Upper lobe of right lung (tissue), 1 donor: ENCODE data around the gene ZNF407. TPM values are rescaled to one million over a fixed set of nuclear protein-coding genes. Genes with fewer than 3 reads are reported as not detected.
"Not testable (repeated sequence)": the region's sequence is repeated elsewhere in the genome, so short reads cannot be mapped to it uniquely, and the experiment has no call there.

ENCODE experiments used
- ATAC-seq: fragments of 200-7000 bp; cut with Tn5 transposase; one replicate; pipeline ENCODE4 v1.9.1; 2020; ENCODE audit warnings: mild to moderate bottlenecking, moderate library complexity
- DNase-seq: peaks from one replicate; pipeline ENCODE4 v3.0.0-alpha.2; 2020
- H3K27ac ChIP-seq: fragments of 200-600 bp; one replicate; pipeline ENCODE4 v1.8.0; 2022
- H3K27me3 ChIP-seq: fragments of 200-600 bp; one replicate; pipeline ENCODE4 v1.8.0; 2022; ENCODE audit warnings: mild to moderate bottlenecking
- H3K36me3 ChIP-seq: fragments of 200-600 bp; one replicate; pipeline ENCODE4 v1.8.0; 2022
- H3K4me1 ChIP-seq: fragments of 200-600 bp; one replicate; pipeline ENCODE4 v1.8.0; 2022
- H3K4me3 ChIP-seq: fragments of 200-600 bp; one replicate; pipeline ENCODE4 v1.8.0; 2022; ENCODE audit warnings: mild to moderate bottlenecking
- H3K9me3 ChIP-seq: fragments of 200-600 bp; one replicate; pipeline ENCODE4 v1.8.0; 2022
- intact Hi-C: fragments of 100-400 bp; cut with DNase I; formaldehyde crosslinking; loops from one replicate; pipeline ENCODE4 v1.11.0; 2022
- total RNA-seq: library from RNA; stranded (reverse); fragmentation: NEBNext Ultra II Directional; extraction: Animal tissue kit (Norgen Biotek cat#: 25700); gene quantifications from one replicate; pipeline ENCODE4 v1.2.1, GENCODE V29; 2021
- TF ChIP-seq, protein P1 (sequence below): fragments of 200-600 bp; IDR thresholded peaks from one replicate; pipeline ENCODE4 v1.8.0; 2022; ENCODE audit warnings: antibody characterized with exemption
- donor health status: DM: no; HTN: yes; CAD: no; lungs with severe emphysema.

The ZNF407 gene
- total RNA-seq, 1 donor from 2014 or later, result 18.4 TPM

DNA sequence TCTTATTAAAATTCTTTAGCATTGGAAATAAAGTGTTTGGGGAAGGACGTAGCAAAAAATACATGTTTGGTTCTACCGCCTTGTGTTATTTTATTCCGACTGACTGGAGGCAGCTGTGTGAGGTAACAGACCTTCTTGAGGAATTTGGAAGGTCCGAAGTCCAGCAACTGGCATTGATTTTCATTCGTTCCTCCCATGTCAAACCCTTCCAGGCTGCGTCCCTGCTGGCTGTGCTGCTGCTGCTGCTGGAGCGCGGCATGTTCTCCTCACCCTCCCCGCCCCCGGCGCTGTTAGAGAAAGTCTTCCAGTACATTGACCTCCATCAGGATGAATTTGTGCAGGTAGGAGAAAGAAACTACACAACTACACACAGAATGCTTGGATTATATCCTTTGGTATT is 41.5 kb upstream of the ZNF407 start:
- Histone ChIP-seq H3K9me3 (no peaks in the 10 kb centered on the region), H3K4me1 (no peaks in the 10 kb centered on the region), H3K36me3 (no peaks in the 10 kb centered on the region), H3K4me3 (no peak overlapping the region), H3K27ac (no peak overlapping the region), H3K27me3 (no peaks in the 10 kb centered on the region)
- DNase-seq, result no peak
- no peak for ATAC-seq
- TF ChIP-seq, protein P1, sequence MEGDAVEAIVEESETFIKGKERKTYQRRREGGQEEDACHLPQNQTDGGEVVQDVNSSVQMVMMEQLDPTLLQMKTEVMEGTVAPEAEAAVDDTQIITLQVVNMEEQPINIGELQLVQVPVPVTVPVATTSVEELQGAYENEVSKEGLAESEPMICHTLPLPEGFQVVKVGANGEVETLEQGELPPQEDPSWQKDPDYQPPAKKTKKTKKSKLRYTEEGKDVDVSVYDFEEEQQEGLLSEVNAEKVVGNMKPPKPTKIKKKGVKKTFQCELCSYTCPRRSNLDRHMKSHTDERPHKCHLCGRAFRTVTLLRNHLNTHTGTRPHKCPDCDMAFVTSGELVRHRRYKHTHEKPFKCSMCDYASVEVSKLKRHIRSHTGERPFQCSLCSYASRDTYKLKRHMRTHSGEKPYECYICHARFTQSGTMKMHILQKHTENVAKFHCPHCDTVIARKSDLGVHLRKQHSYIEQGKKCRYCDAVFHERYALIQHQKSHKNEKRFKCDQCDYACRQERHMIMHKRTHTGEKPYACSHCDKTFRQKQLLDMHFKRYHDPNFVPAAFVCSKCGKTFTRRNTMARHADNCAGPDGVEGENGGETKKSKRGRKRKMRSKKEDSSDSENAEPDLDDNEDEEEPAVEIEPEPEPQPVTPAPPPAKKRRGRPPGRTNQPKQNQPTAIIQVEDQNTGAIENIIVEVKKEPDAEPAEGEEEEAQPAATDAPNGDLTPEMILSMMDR, result no peak
- intact Hi-C loops, result loop anchor here (10.0 kb wide), 1 partner anchor 201 kb away; no protein-coding TSS in a partner anchor

DNA sequence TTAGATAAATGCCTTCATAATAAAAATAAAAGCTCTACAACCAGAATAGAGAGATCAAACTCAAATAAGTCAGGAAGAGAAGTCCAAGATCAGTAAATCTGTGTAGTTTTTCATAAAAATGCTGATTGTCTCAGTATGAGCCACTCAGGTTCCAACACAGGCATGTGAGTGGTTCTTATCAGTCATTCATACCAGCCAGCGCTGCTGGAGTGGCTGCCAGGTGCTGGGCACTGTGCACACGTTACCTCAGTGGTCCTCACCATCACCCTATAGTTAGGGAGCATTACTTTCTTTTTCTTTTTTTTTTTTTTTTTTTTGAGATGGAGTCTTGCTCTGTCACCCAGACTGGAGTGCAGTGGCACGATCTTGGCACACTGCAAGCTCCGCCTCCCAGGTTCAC is 39.6 kb upstream of the ZNF407 start:
- Histone ChIP-seq H3K36me3 (no peaks in the 10 kb centered on the region), H3K4me1 (no peaks in the 10 kb centered on the region), H3K9me3 (no peaks in the 10 kb centered on the region), H3K27me3 (no peaks in the 10 kb centered on the region), H3K4me3 (no peak overlapping the region), H3K27ac (no peak overlapping the region)
- intact Hi-C loops, result loop anchor here (10.0 kb wide), 1 partner anchor 203 kb away; no protein-coding TSS in a partner anchor
- ATAC-seq (peak; percentile 55), DNase-seq (no peak)
- TF ChIP-seq, protein P1, result no peak

DNA sequence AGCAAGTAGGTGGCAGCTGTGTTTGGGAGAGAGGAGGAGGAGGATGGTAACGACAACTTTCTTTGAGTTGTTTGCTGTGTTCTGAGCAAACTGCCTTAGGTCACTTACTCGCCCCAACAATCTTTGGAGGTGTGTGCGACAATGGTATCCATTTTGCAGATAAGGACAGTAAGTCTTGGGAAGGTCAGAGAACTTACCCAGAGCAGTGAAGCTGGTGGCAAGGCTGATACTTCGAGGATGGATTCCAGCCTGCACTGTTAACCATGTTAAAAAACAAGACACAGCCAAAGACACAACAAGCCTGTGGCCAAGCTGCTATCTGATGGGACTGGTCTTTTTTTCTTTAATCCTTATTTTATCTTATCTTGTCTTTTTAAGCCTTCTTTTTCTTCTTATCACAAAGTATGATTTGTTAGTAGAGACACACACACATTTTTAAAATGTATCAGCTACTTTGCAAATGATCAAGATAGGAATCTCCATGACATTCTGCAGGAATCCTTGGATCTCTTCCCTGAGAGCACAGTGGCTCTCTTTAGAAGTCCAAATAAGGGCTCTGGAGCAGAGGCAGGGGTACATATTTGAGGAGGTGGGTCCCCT is 35.4 kb upstream of the ZNF407 start:
- intact Hi-C loops, result no loop called here
- H3K4me3 ChIP-seq, result no peak overlapping the region
- ATAC-seq, result no peak

DNA sequence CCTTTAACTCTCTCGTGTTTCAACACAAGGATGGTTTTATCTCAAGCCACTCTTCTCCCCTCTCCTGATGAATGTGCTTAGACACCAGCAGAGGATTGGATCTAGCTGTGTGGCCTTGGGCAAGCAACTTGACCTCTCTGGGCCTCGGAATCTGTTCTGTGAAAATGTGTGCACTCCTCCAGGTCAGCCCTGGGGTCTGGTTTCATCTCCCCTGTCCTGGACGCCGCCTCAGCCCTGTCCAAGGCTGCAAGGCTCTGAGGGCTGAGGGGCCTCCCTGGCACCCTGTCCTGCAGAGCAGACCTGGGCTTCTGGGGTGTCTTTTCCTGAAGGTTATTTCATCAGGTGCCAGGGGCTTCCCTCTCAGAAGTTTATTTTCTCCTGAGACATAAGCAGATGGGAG is 34.9 kb upstream of the ZNF407 start:
- no peak overlapping the region for H3K27ac ChIP-seq
- intact Hi-C loops, result no loop called here
- H3K9me3 ChIP-seq, result no peaks in the 10 kb centered on the region
- H3K4me1 ChIP-seq, result no peaks in the 10 kb centered on the region
- DNase-seq, result no peak
- no peaks in the 10 kb centered on the region for H3K27me3 ChIP-seq
- no peaks in the 10 kb centered on the region for H3K36me3 ChIP-seq
- ATAC-seq, result no peak
- TF ChIP-seq, protein P1, result no peak
- H3K4me3 ChIP-seq, result no peak overlapping the region

More for the DNA sequence above, 35.4 kb upstream of the ZNF407 start:
- no peaks in the 10 kb centered on the region for H3K27me3 ChIP-seq
- DNase-seq, result no peak
- H3K4me1 ChIP-seq, result no peaks in the 10 kb centered on the region
- TF ChIP-seq, protein P1, result no peak
- no peaks in the 10 kb centered on the region for H3K9me3 ChIP-seq
- H3K27ac ChIP-seq, result no peak overlapping the region
- no peaks in the 10 kb centered on the region for H3K36me3 ChIP-seq

DNA sequence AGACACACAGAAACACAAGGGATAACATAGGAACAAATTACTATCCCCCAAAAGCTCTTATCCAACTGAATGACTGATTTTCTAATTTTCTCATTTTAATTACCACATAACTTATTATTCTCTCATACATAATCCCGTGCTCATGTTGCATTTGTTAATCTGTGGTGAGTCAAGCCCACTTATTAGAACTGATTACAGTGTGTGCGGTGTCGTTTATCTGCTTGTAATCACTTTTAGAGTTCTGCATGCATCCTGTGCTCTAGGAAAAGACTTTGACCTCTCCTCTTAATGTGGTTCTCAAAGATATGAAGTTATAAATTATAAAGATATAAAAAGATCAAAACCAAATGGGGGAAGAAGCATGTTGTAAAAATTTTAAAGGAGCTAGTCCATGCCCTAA is 33.7 kb upstream of the ZNF407 start:
- intact Hi-C loops, result no loop called here
- no peaks in the 10 kb centered on the region for H3K4me1 ChIP-seq
- no peaks in the 10 kb centered on the region for H3K36me3 ChIP-seq

DNA sequence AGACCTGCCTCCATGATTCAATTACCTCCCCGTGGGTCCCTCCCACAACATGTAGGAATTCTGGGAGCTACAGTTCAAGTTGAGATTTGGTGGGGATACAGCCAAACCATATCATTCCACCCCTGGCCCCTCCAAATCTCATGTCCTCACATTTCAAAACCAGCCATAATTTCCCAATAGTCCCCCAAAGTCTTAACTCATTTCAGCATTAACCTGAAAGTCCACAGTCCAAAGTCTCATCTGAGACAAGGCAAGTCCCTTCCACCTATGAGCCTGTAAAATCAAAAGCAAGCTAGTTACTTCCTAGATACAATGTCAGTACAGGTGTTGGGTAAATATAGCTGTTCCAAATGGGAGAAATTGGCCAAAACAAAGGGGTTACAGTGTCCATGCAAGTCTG is 32.5 kb upstream of the ZNF407 start:
- ATAC-seq, H3K27ac ChIP-seq, intact Hi-C loops: not testable (repeated sequence)

More for the DNA sequence above, 33.7 kb upstream of the ZNF407 start:
- no peak overlapping the region for H3K27ac ChIP-seq
- DNase-seq, result no peak
- no peak overlapping the region for H3K4me3 ChIP-seq
- no peaks in the 10 kb centered on the region for H3K27me3 ChIP-seq
- no peaks in the 10 kb centered on the region for H3K9me3 ChIP-seq
- no peak for ATAC-seq
- TF ChIP-seq, protein P1, result no peak

DNA sequence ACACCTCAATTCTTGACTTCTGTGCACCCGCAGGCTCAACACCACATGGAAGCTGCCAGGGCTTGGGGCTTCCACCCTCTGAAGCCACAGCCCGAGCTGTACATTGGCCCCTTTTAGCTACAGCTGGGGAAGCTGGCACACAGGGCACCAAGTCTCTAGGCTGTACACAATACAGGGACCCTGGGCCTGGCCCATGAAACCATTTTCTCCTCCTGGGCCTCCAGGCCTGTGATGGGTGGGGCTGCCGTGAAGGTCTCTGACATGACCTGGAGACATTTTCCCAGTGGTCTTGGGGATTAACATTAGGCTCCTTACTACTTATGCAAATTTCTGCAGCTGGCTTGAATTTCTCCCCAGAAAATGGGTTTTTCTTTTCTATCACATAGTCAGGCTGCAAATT is 31.7 kb upstream of the ZNF407 start:
- DNase-seq, H3K9me3 ChIP-seq, H3K27me3 ChIP-seq, H3K36me3 ChIP-seq, H3K4me3 ChIP-seq, intact Hi-C loops, H3K4me1 ChIP-seq, ATAC-seq, H3K27ac ChIP-seq: not testable (repeated sequence)

More for the DNA sequence above, 32.5 kb upstream of the ZNF407 start:
- not testable (repeated sequence) for H3K36me3 ChIP-seq, H3K4me3 ChIP-seq, H3K27me3 ChIP-seq, H3K9me3 ChIP-seq, DNase-seq, H3K4me1 ChIP-seq
